Naive thymus-derived CD4-positive, alpha-beta T cell (primary cell): ENCODE measurements around the gene PTPRE. TPM values are rescaled to one million over a fixed set of nuclear protein-coding genes. Genes with fewer than 3 reads are reported as not detected.
A peak's percentile ranks its signal among the peaks of the same experiment; 100 is the strongest.

Experiments used
- ATAC-seq: fragments of 150-1000 bp; cut with Tn5 transposase; 2 replicates; pipeline ENCODE4 v1.10.0; 2021; ENCODE audit warnings: mild to moderate bottlenecking, moderate library complexity
- CTCF ChIA-PET: fragments of 350-600 bp; sonication (Branson Sonifier 250); formaldehyde crosslinking; loops from one replicate; lab custom pipeline; 2021; ENCODE audit warnings: antibody characterized with exemption; lab: Charles Lee
- POLR2A ChIA-PET: fragments of 350-600 bp; sonication (Branson Sonifier 250); formaldehyde crosslinking; loops from one replicate; lab custom pipeline; 2021; ENCODE audit warnings: antibody characterized with exemption, inconsistent platforms; lab: Charles Lee
- DNase-seq, 9 donors: peaks; one replicate each; pipeline versions ENCODE4 v3.0.0 to v3.0.0-alpha.2; 2020 to 2022; ENCODE audit warnings: mixed read lengths in 1 of 9
- H3K27ac ChIP-seq: one replicate; pipeline ENCODE4 v1.7.0; 2013; ENCODE audit warnings: mild to moderate bottlenecking, low read depth, low read length, moderate library complexity
- H3K27me3 ChIP-seq, 2 donors: one replicate each; pipeline ENCODE4 v1.7.0; 2013; ENCODE audit warnings: low read length in 2 of 2, mild to moderate bottlenecking in 2 of 2, moderate library complexity in 2 of 2; ENCODE audit not compliant: control insufficient read depth in 2 of 2, insufficient read depth in 2 of 2
- H3K36me3 ChIP-seq, 3 experiments: 1 replicate in 2 of 3; 2 replicates in 1 of 3; pipeline ENCODE4 v1.7.0; 2013; ENCODE audit warnings: low read length in 3 of 3, mild to moderate bottlenecking in 3 of 3, moderate library complexity in 1 of 3; ENCODE audit not compliant: insufficient read depth in 3 of 3, control insufficient read depth in 2 of 3
- H3K4me1 ChIP-seq, 2 donors: one replicate each; pipeline ENCODE4 v1.7.0; 2013; ENCODE audit warnings: low read length in 2 of 2, mild to moderate bottlenecking in 2 of 2, moderate library complexity in 1 of 2; ENCODE audit not compliant: control insufficient read depth in 2 of 2, insufficient read depth in 2 of 2
- H3K4me3 ChIP-seq: 2 replicates; pipeline ENCODE4 v1.7.0; 2013; ENCODE audit warnings: mild to moderate bottlenecking, low read length
- H3K9me3 ChIP-seq, 3 experiments: 1 replicate in 2 of 3; 2 replicates in 1 of 3; pipeline ENCODE4 v1.7.0; 2013; ENCODE audit warnings: low read length in 3 of 3; ENCODE audit not compliant: control insufficient read depth in 2 of 3
- H3K27ac Mint-ChIP-seq, 9 donors: one replicate each; pipeline ENCODE4 v1.8.0; 2020 to 2022; ENCODE audit warnings: mixed read lengths in 9 of 9, mild to moderate bottlenecking in 8 of 9, moderate library complexity in 5 of 9, inconsistent platforms in 2 of 9
- H3K27me3 Mint-ChIP-seq, 5 donors: one replicate each; pipeline ENCODE4 v1.8.0; 2021 to 2022; ENCODE audit warnings: mixed read lengths in 5 of 5, mild to moderate bottlenecking in 1 of 5
- H3K36me3 Mint-ChIP-seq, 5 donors: one replicate each; pipeline ENCODE4 v1.8.0; 2020 to 2022; ENCODE audit warnings: mixed read lengths in 5 of 5, mild to moderate bottlenecking in 3 of 5, inconsistent platforms in 1 of 5
- H3K4me1 Mint-ChIP-seq, 7 donors: one replicate each; pipeline ENCODE4 v1.8.0; 2020 to 2022; ENCODE audit warnings: mixed read lengths in 7 of 7, mild to moderate bottlenecking in 3 of 7, inconsistent platforms in 1 of 7
- H3K4me3 Mint-ChIP-seq, 10 donors: one replicate each; pipeline ENCODE4 v1.8.0; 2020 to 2022; ENCODE audit warnings: mild to moderate bottlenecking in 10 of 10, mixed read lengths in 10 of 10, moderate library complexity in 6 of 10, inconsistent platforms in 2 of 10
- H3K9me3 Mint-ChIP-seq, 11 donors: one replicate each; pipeline ENCODE4 v1.8.0; 2020 to 2022; ENCODE audit warnings: mixed read lengths in 11 of 11, mild to moderate bottlenecking in 4 of 11, inconsistent platforms in 1 of 11, moderate library complexity in 1 of 11
- intact Hi-C, 2 donors: fragments of 100-400 bp; cut with micrococcal nuclease; formaldehyde crosslinking; loops; one replicate each; pipeline ENCODE4 v1.15.1; 2023
- polyA plus RNA-seq, 2 donors: library from polyadenylated mRNA; unstranded; fragments of 300-500 nt; fragmentation: Illumina TruSeq; gene quantifications; one replicate each; pipeline ENCODE4 v1.2.3, GENCODE V29; 2021
- total RNA-seq, 6 experiments: library from RNA in 5 of 6; stranded (reverse) in 5 of 6; gene quantifications; 1 replicate in 5 of 6; 2 replicates in 1 of 6; pipeline ENCODE4 v1.2.3 and lab custom pipeline; 2021 to 2026

PTPRE gene
- total and polyA plus RNA-seq, 7 experiments from 2014 or later: 6.6 to 237 (median 27.9) TPM

DNA sequence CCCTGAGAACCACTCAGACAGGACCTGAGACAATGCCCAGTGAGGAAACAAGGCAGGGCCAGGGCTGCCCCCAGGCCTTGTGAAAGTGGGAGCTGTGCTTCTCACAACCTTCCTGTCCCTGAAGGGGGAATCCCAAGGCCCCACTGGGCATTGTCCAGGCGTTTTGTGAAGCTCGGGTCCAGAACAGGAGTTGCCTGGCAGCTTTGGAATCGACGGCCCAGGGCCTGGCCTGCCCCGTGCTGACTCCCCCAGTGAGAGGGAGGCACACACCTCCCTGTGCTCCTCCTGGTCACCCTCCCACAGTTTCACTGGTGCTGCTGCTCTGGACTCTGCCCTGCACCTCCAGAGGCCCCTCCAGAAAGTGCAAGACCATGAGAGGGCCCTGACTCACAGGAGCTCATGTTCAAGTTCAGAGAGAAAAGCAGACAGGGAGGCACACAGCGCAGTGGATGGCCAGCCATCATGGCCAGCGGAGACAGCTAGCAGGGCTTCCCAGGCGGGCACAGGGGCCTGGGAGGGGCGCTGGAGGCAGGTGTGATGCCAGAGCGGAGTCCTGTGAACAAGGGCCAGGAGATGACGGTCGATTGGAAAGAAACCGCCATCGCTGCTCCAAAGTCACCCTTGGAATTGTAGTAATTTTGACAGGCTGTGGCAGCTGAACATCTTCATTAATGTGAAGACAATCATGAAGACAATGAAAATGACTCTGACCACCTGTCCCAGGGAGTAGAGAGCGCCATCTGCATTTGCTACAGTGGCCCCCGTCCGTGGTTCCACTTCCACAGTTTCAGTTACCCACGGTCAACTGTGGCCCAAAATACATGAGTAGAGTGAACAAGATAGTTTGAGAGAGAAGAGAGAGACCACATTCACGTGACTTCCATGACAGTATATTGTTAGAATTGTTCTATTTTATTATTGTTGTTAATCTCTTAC is 115.6 kb downstream of the PTPRE start:
- DNase-seq (no peak), ATAC-seq (no peak)
- intact Hi-C loops: no loop called here
- H3K4me1 ChIP-seq: no peaks in the 10 kb centered on the region
- H3K27me3 ChIP-seq: no peaks in the 10 kb centered on the region
- Mint-ChIP-seq H3K27ac (no peak overlapping the region), H3K36me3 (no peaks in the 10 kb centered on the region), H3K9me3 (peaks cover 0 to under 1% (median 0%) of the 10 kb centered on the region in 11 donors), H3K4me1 (peaks cover 4 to 16% (median 5%) of the 10 kb centered on the region in 7 donors), H3K4me3 (no peak overlapping the region), H3K27me3 (peaks cover 0 to 8% (median 3%) of the 10 kb centered on the region in 5 donors)
- H3K36me3 ChIP-seq: no peaks in the 10 kb centered on the region
- H3K9me3 ChIP-seq: no peaks in the 10 kb centered on the region
- ChIA-PET CTCF (no interaction called here), POLR2A (no interaction called here)
- H3K27ac ChIP-seq: no peak overlapping the region
- H3K4me3 ChIP-seq: no peak overlapping the region

DNA sequence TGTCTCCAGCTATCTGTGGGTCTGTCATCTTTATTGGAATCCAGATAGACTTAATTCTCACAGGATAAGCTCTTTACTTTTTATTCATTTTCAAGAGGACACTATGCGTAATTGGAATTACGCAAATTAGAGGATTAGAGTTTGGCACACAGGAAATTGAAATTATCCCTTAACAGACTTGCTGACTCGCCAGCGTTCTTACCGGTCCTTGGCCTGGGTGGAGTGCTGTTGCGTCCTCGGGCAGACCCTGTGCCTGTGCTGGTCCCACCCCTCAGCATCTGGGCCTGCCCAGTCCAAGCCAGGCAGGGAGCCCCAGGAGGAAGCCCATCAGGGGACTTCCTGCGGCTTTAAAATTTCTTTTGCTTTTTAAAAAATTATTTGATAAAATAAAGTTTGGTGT is 117.5 kb downstream of the PTPRE start:
- no peaks in the 10 kb centered on the region for H3K4me1 ChIP-seq
- H3K4me1 Mint-ChIP-seq: peaks cover 0 to 6% (median 0%) of the 10 kb centered on the region in 7 donors
- H3K9me3 ChIP-seq: no peaks in the 10 kb centered on the region
- DNase-seq: no peak
- ChIA-PET CTCF (interaction anchor here (0.8 kb wide), 1 partner anchor 11 kb away, joined by 4 read pairs; no protein-coding TSS in a partner anchor), POLR2A (no interaction called here)
- no peak overlapping the region for H3K27ac Mint-ChIP-seq
- no peak overlapping the region for H3K27ac ChIP-seq
- H3K36me3 Mint-ChIP-seq: no peaks in the 10 kb centered on the region
- H3K27me3 ChIP-seq: no peaks in the 10 kb centered on the region
- intact Hi-C loops: no loop called here
- H3K4me3 Mint-ChIP-seq: no peak overlapping the region
- H3K27me3 Mint-ChIP-seq: no peaks in the 10 kb centered on the region
- no peak for ATAC-seq
- H3K36me3 ChIP-seq: no peaks in the 10 kb centered on the region
- peaks cover 0 to 2% (median 0%) of the 10 kb centered on the region in 11 donors for H3K9me3 Mint-ChIP-seq
- no peak overlapping the region for H3K4me3 ChIP-seq

DNA sequence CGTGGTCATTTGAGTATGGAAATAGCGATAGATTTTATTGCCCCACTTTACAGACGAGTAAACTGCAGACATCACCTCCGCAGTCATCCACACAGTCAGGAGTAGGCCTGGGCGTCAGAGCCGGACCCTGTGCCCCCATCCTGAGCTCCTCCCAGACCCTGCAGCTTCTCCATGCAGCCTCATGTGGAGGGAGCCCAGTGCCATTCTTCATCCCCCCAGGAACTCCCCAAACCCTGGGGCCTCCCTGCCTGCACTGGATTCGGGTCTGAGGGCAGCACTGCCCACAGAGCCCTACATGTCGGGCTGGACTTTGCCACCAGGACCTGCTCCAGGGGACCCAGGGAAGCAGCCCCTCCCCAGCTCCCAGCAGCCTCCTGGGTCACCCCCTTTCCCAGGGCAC is 118.5 kb downstream of the PTPRE start:
- H3K27ac Mint-ChIP-seq: no peak overlapping the region
- peaks cover 0 to 2% (median 0%) of the 10 kb centered on the region in 11 donors for H3K9me3 Mint-ChIP-seq
- no peaks in the 10 kb centered on the region for H3K36me3 ChIP-seq
- ChIA-PET POLR2A (no interaction called here), CTCF (no interaction called here)
- no peaks in the 10 kb centered on the region for H3K27me3 ChIP-seq
- no peaks in the 10 kb centered on the region for H3K9me3 ChIP-seq
- intact Hi-C loops: no loop called here
- no peaks in the 10 kb centered on the region for H3K4me1 ChIP-seq
- H3K4me3 ChIP-seq: no peak overlapping the region
- no peaks in the 10 kb centered on the region for H3K27me3 Mint-ChIP-seq
- peaks cover 0 to 6% (median 0%) of the 10 kb centered on the region in 7 donors for H3K4me1 Mint-ChIP-seq
- no peak overlapping the region for H3K27ac ChIP-seq
- DNase-seq: no peak
- ATAC-seq: no peak
- H3K4me3 Mint-ChIP-seq: no peak overlapping the region
- no peaks in the 10 kb centered on the region for H3K36me3 Mint-ChIP-seq

DNA sequence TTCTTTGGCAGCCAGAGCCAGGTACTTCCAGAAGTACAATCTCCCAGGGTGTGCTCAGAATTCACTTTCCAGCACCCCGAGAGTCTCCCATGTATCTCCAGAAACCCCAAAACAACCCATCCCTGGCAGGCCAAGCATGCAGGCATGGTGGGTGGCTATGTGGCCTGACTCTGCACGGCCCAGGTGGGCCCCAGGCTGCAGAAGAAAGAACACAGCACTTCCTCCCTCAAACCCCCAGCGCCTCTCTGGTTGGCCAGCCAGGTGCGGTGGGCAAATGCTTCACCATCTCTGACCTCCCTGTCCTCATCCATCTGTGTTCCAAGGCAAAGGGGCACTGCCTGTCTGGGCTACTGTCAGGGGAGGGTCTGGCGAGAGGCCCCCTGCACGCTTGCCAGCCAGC is 119.0 kb downstream of the PTPRE start:
- ChIA-PET POLR2A (no interaction called here), CTCF (interaction anchor here (1.4 kb wide), 1 partner anchor 9 kb away, joined by 5 read pairs; no protein-coding TSS in a partner anchor)
- Histone ChIP-seq H3K27me3 (no peaks in the 10 kb centered on the region), H3K36me3 (no peaks in the 10 kb centered on the region), H3K4me3 (no peak overlapping the region), H3K27ac (no peak overlapping the region), H3K4me1 (no peaks in the 10 kb centered on the region), H3K9me3 (no peaks in the 10 kb centered on the region)
- Mint-ChIP-seq H3K36me3 (no peaks in the 10 kb centered on the region), H3K4me1 (peaks cover 0 to 6% (median 0%) of the 10 kb centered on the region in 7 donors), H3K4me3 (no peak overlapping the region), H3K27ac (no peak overlapping the region), H3K9me3 (peaks cover 0 to 2% (median 0%) of the 10 kb centered on the region in 11 donors), H3K27me3 (no peaks in the 10 kb centered on the region)
- ATAC-seq (no peak), DNase-seq (no peak)
- intact Hi-C loops: no loop called here

DNA sequence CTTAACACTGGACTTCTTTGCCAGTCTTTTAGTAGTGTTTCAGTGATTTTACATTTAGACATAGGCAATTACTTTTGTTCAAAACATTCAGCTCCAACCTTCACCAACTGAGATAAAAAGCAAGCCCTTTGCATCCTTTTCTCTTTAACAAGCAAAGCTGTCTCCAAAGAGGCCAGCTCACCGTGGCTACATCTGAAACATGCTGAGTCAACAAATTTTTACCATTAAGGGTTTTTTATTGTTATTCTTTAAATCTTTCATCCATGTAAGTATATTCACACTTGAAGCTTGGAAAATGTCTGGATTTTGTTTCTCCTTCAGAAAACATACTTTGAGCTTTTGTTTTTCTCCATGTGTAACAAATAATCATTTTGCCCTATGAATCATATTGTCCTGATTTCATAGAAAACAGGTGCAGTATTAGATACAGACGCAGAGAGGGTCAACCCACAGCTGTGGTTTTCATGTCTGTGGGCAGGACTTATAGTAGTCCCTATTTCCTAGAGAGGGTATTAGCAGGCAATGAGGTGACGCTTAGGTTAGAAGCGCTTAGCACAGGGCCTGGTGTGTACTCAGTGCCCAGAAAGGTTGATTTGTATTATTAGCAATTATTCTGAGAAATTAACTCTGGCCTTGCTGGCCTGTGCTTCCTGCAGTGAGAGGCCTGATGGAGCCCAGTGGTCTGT is 119.9 kb downstream of the PTPRE start:
- no peak overlapping the region for H3K4me3 ChIP-seq
- CTCF ChIA-PET: interaction anchor here (1.0 to 1.4 kb wide), 3 partner anchors 9 to 43 kb away, joined by 3 to 5 read pairs (median 3); no protein-coding TSS in a partner anchor
- DNase-seq (no peak), ATAC-seq (no peak)
- Mint-ChIP-seq H3K4me1 (peaks cover 0 to 6% (median 0%) of the 10 kb centered on the region in 7 donors), H3K4me3 (no peak overlapping the region), H3K27me3 (no peaks in the 10 kb centered on the region), H3K9me3 (peaks cover 0 to 2% (median 0%) of the 10 kb centered on the region in 11 donors), H3K36me3 (no peaks in the 10 kb centered on the region), H3K27ac (peak overlapping the region in 2 of 9 donors; percentile 15 to 29)
- no peaks in the 10 kb centered on the region for H3K36me3 ChIP-seq
- no peaks in the 10 kb centered on the region for H3K27me3 ChIP-seq
- no peak overlapping the region for H3K27ac ChIP-seq
- H3K9me3 ChIP-seq: no peaks in the 10 kb centered on the region
- no peaks in the 10 kb centered on the region for H3K4me1 ChIP-seq
- POLR2A ChIA-PET: no interaction called here
- intact Hi-C loops: no loop called here

DNA sequence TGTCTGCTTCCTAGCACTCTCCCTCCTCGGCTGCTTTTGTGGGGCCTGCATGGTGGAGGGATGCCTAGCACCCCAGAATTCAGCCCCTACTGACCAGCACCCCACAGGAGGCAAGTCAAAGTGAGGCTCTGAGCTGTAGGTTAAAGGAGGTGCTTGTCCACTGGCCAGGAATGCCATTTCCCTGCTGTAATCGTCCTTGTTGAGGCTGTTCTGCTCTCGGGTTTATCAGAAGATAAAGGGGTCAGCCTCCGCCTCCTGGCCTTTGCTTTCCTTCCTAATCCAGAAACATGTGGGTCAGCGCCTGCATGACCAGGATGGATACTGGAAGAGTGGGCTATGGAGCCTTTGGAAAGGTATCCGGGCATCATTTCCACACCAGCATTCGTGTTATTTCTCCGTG is 120.4 kb downstream of the PTPRE start:
- peaks cover 0 to 6% (median 0%) of the 10 kb centered on the region in 7 donors for H3K4me1 Mint-ChIP-seq
- H3K9me3 Mint-ChIP-seq: peaks cover 0 to 2% (median 0%) of the 10 kb centered on the region in 11 donors
- CTCF ChIA-PET: interaction anchor here (1.0 to 1.4 kb wide), 3 partner anchors 8 to 42 kb away, joined by 3 to 5 read pairs (median 3); no protein-coding TSS in a partner anchor
- H3K4me3 Mint-ChIP-seq: no peak overlapping the region
- no peaks in the 10 kb centered on the region for H3K36me3 Mint-ChIP-seq
- H3K36me3 ChIP-seq: no peaks in the 10 kb centered on the region
- no peak overlapping the region for H3K4me3 ChIP-seq
- H3K27ac ChIP-seq: no peak overlapping the region
- DNase-seq: no peak
- intact Hi-C loops: no loop called here
- H3K27ac Mint-ChIP-seq: no peak overlapping the region
- H3K27me3 ChIP-seq: no peaks in the 10 kb centered on the region
- H3K9me3 ChIP-seq: no peaks in the 10 kb centered on the region
- no peak for ATAC-seq
- peaks cover 0 to 3% (median 0%) of the 10 kb centered on the region in 5 donors for H3K27me3 Mint-ChIP-seq
- no peaks in the 10 kb centered on the region for H3K4me1 ChIP-seq
- POLR2A ChIA-PET: no interaction called here
